ENCODE measurements around the gene DGLUCY.

DNA sequence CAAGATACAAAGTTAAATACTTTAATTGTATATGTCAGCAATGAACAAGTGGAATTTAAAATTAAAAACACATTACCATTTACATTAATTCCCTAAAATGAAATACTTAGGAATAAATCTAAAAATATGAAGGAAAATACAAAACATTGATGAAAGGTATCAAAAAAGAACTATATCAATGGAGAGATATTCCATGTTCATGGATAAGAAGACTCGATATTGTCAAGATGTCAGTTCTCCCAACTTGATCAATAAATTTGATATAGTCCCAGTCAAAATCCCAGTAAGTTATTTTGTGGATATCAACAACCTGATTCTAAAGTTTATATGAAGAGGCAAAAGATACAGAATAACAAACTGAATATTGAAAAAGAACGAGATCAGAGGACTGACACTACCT, 97.1 kb downstream of the DGLUCY start:
- TF ChIP-seq, protein P1, sequence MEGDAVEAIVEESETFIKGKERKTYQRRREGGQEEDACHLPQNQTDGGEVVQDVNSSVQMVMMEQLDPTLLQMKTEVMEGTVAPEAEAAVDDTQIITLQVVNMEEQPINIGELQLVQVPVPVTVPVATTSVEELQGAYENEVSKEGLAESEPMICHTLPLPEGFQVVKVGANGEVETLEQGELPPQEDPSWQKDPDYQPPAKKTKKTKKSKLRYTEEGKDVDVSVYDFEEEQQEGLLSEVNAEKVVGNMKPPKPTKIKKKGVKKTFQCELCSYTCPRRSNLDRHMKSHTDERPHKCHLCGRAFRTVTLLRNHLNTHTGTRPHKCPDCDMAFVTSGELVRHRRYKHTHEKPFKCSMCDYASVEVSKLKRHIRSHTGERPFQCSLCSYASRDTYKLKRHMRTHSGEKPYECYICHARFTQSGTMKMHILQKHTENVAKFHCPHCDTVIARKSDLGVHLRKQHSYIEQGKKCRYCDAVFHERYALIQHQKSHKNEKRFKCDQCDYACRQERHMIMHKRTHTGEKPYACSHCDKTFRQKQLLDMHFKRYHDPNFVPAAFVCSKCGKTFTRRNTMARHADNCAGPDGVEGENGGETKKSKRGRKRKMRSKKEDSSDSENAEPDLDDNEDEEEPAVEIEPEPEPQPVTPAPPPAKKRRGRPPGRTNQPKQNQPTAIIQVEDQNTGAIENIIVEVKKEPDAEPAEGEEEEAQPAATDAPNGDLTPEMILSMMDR (IDR thresholded peaks at IDR 0.05) = no peak
- no peak for TF ChIP-seq ZFX (IDR thresholded peaks at IDR 0.05; ENCODE audit: borderline replicate concordance)
